ENCODE data around the gene SLC8A2. TPM values are rescaled to one million over a fixed set of nuclear protein-coding genes. Genes with fewer than 3 reads are reported as not detected.
A peak's percentile ranks its signal among the peaks of the same experiment; 100 is the strongest.

Gene SLC8A2
- total and polyA plus RNA-seq, 2 of the 8 experiments (the other 6 are each of a cell fraction or from before 2014, with no cell fraction given): 7.3 to 12.4 TPM

- H2AFZ ChIP-seq (ENCODE audit: low read length): no peak overlapping the region
- H4K91ac ChIP-seq (replicated peaks; ENCODE audit: insufficient read length, low read length): no peak overlapping the region
- no peaks in the 10 kb centered on the region for H4K20me1 ChIP-seq (replicated peaks in 1 of 2; ENCODE audit: control insufficient read depth in 1 of 2, insufficient read depth in 2 of 2, low read length in 2 of 2)
- DNase-seq (ENCODE audit: low read depth in 1 of 2, low spot score in 2 of 2) (peak; percentile 78 to 98), FAIRE-seq (peak; percentile 94)
- H3K23ac ChIP-seq (ENCODE audit: insufficient read length): no peak overlapping the region
- peak overlapping the region; percentile 93; the same call in 1 of the 2 replicates for H3K18ac ChIP-seq (ENCODE audit: extremely low read depth, low read length)
- peak overlapping the region; percentile 98; the same call in 1 of the 2 replicates for H2BK15ac ChIP-seq (ENCODE audit: low read length)
- no peaks in the 10 kb centered on the region for H3K79me2 ChIP-seq (ENCODE audit: control insufficient read depth in 1 of 2, insufficient read depth in 2 of 2, low read length in 2 of 2)
- H2BK120ac ChIP-seq (replicated peaks; ENCODE audit: low read depth, low read length): no peak overlapping the region
- no peaks in the 10 kb centered on the region for H3K36me3 ChIP-seq (ENCODE audit: control insufficient read depth in 2 of 4, insufficient read depth in 4 of 4, low read length in 3 of 4)
- H3K4me2 ChIP-seq (ENCODE audit: insufficient read depth in 1 of 2, low read depth in 2 of 2, low read length in 2 of 2): peak overlapping the region; percentile 97
- no peak overlapping the region for H3K56ac ChIP-seq (replicated peaks; ENCODE audit: insufficient read length, low read depth, low read length)
- H3K4ac ChIP-seq (replicated peaks; ENCODE audit: insufficient read length, low read depth, low read length): no peak overlapping the region
- H3K4me1 ChIP-seq (replicated peaks in 1 of 4; ENCODE audit: control insufficient read depth in 3 of 4, insufficient read depth in 4 of 4, low read length in 3 of 4): peaks cover 0 to 28% (median 12%) of the 10 kb centered on the region in 4 experiments; a peak in 5 of 7 replicates
- no peak overlapping the region for H3K27ac ChIP-seq (ENCODE audit: low read depth, low read length)
- peak overlapping the region in 3 of 4 experiments; percentile 42 to 55 (median 51); a peak in 3 of 7 replicates for H3K9ac ChIP-seq (replicated peaks in 1 of 4; ENCODE audit: extremely low read depth in 1 of 4, low read depth in 3 of 4, low read length in 3 of 4)
- H3K4me3 ChIP-seq (ENCODE audit: extremely low read depth in 1 of 4, insufficient read depth in 2 of 4, low read depth in 3 of 4, low read length in 4 of 4): peak overlapping the region; percentile 31 to 61 (median 42); a peak in 7 of 8 replicates
- POLR2A ChIA-PET (ENCODE audit: partially characterized antibody): interaction anchor here (0.6 to 2.3 kb wide), 15 partner anchors 9 to 280 kb away, joined by 3 to 8 read pairs (median 3); partner anchors contain the start of genes DHX34, KPTN and MEIS3
- no peak overlapping the region for H3K14ac ChIP-seq (ENCODE audit: insufficient read length)
- peak overlapping the region; percentile 37; the same call in 1 of the 2 replicates for H2BK5ac ChIP-seq (ENCODE audit: low read depth, low read length)
- CTCF ChIA-PET (ENCODE audit: partially characterized antibody): interaction anchor here (0.6 to 24.5 kb wide), 31 partner anchors 9 to 841 kb away, joined by 3 to 436 read pairs (median 5); partner anchors contain the start of genes EHD2 and MEIS3
- no peaks in the 10 kb centered on the region for H3K9me3 ChIP-seq (ENCODE audit: insufficient read depth in 2 of 2, low read depth in 1 of 2, low read length in 1 of 2)
- peaks cover 25% of the 10 kb centered on the region for H3K23me2 ChIP-seq (ENCODE audit: low read depth, low read length)
- 10% methylated on average over 17 of the region's 17 CpGs; no CpG with 5 or more reads in 1 of the 2 experiments for WGBS, 2 experiments (ENCODE audit: extremely low coverage in 1 of 2, insufficient coverage in 1 of 2, insufficient read length in 1 of 2, insufficient replicate concordance in 2 of 2, low coverage in 1 of 2, low lambda C conversion rate in 2 of 2, missing lambda C conversion rate in 1 of 2)
- H4K8ac ChIP-seq (ENCODE audit: extremely low read depth, insufficient read depth, low read length): no peak overlapping the region
- peak overlapping the region; percentile 14 for H4K5ac ChIP-seq (ENCODE audit: insufficient read length, low read depth, low read length)
- H2BK12ac ChIP-seq (ENCODE audit: low read depth, low read length): no peak overlapping the region; the same call in none of the 2 replicates
- peaks cover 8 to 41% (median 38%) of the 10 kb centered on the region in 4 experiments for H3K27me3 ChIP-seq (replicated peaks in 1 of 4; ENCODE audit: control insufficient read depth in 3 of 4, extremely low read depth in 1 of 4, insufficient read depth in 3 of 4, low read length in 3 of 4)
- H2BK20ac ChIP-seq (ENCODE audit: low read length): no peak overlapping the region
- H2AK5ac ChIP-seq (ENCODE audit: low read depth, low read length): no peak overlapping the region
- H3K79me1 ChIP-seq (ENCODE audit: low read depth, low read length): no peaks in the 10 kb centered on the region
- TF ChIP-seq TAF1 (IDR thresholded peaks at IDR 0.05; ENCODE audit: low read depth, low read length) (0 out of 2 replicates have a peak, but pooled peaks have one; percentile 16), CBX5 (IDR thresholded peaks at IDR 0.05; ENCODE audit: low read depth, low read length) (no peak), CTCF (IDR thresholded peaks at IDR 0.05; ENCODE audit: control extremely low read depth in 1 of 3, insufficient read depth in 1 of 3, low read depth in 1 of 3, low read length in 3 of 3) (peak; percentile 86 to 98 (median 96)), ATF2 (IDR thresholded peaks at IDR 0.05; ENCODE audit: low read length) (0 out of 2 replicates have a peak, but pooled peaks have one; percentile 6), RAD21 (IDR thresholded peaks at IDR 0.05 in 1 of 2, conservative IDR thresholded peaks at IDR 0.05 in 1 of 2; ENCODE audit: low read depth in 2 of 2, low read length in 2 of 2) (peak; percentile 83 to 85)
Measured at GRCh38 chr19:47427241-47428176, 44.2 kb downstream of the SLC8A2 start.
